H1 (cell line): ENCODE data around the gene SYTL5. TPM values are rescaled to one million over a fixed set of nuclear protein-coding genes. Genes with fewer than 3 reads are reported as not detected.

Source experiments
- CTCF ChIA-PET: fragments of 300-600 bp; sonication (Branson Sonifier 250); formaldehyde crosslinking; loops from one replicate; lab custom pipeline; 2021; ENCODE audit not compliant: partially characterized antibody; lab: Charles Lee
- POLR2A ChIA-PET: fragments of 300-600 bp; sonication (Branson Sonifier 250); formaldehyde crosslinking; loops from one replicate; lab custom pipeline; 2021; ENCODE audit warnings: inconsistent platforms; ENCODE audit not compliant: partially characterized antibody; lab: Charles Lee
- DNase-seq, 2 experiments: peaks; one replicate each; pipeline versions ENCODE4 v3.0.0 to v3.0.0-alpha.2; 2010 to 2022; ENCODE audit warnings: low spot score in 2 of 2, low read depth in 1 of 2, mixed read lengths in 1 of 2
- FAIRE-seq: peaks from 2 replicates; lab custom pipeline; 2011; peaks lifted over from hg19 to GRCh38; lab: Jason Lieb, UNC
- H2AFZ ChIP-seq: 2 replicates; pipeline ENCODE4 v1.8.1; 2012; ENCODE audit warnings: low read length, inconsistent platforms
- H2AK5ac ChIP-seq: 2 replicates; pipeline ENCODE4 v1.6.1; 2013; ENCODE audit warnings: low read depth, low read length
- H2BK120ac ChIP-seq: replicated peaks from 2 replicates; pipeline ENCODE3; 2013; ENCODE audit warnings: low read depth, low read length, inconsistent platforms
- H2BK12ac ChIP-seq: 2 replicates; pipeline ENCODE4 v1.6.1; 2013; ENCODE audit warnings: low read depth, low read length
- H2BK15ac ChIP-seq: 2 replicates; pipeline ENCODE4 v1.6.1; 2013; ENCODE audit warnings: low read length
- H2BK20ac ChIP-seq: 2 replicates; pipeline ENCODE4 v1.6.1; 2013; ENCODE audit warnings: low read length
- H2BK5ac ChIP-seq: 2 replicates; pipeline ENCODE4 v1.6.1; 2013; ENCODE audit warnings: low read depth, low read length
- H3K14ac ChIP-seq: 2 replicates; pipeline ENCODE4 v1.6.1; 2013; ENCODE audit warnings: inconsistent platforms; ENCODE audit not compliant: insufficient read length
- H3K18ac ChIP-seq: 2 replicates; pipeline ENCODE4 v1.6.1; 2013; ENCODE audit warnings: low read length; ENCODE audit errors: extremely low read depth
- H3K23ac ChIP-seq: 2 replicates; pipeline ENCODE4 v1.6.1; 2013; ENCODE audit warnings: inconsistent platforms; ENCODE audit not compliant: insufficient read length
- H3K23me2 ChIP-seq: 2 replicates; pipeline ENCODE4 v1.6.1; 2013; ENCODE audit warnings: low read depth, low read length
- H3K27ac ChIP-seq: 2 replicates; pipeline ENCODE4 v1.6.1; 2011; ENCODE audit warnings: low read depth, low read length, inconsistent platforms
- H3K27me3 ChIP-seq, 4 experiments: replicated peaks in 1 of 4; 1 replicate in 1 of 4; 2 replicates in 3 of 4; pipeline versions ENCODE4 v1.6.1 to v1.8.1; 2011 to 2013; ENCODE audit warnings: low read length in 3 of 4, mild to moderate bottlenecking in 3 of 4, inconsistent platforms in 2 of 4, mixed read lengths in 2 of 4, moderate library complexity in 1 of 4; ENCODE audit not compliant: control insufficient read depth in 3 of 4, insufficient read depth in 3 of 4; ENCODE audit errors: extremely low read depth in 1 of 4
- H3K36me3 ChIP-seq, 4 experiments: 2 replicates each; pipeline versions ENCODE4 v1.6.1 to v1.8.1; 2011 to 2013; ENCODE audit warnings: mild to moderate bottlenecking in 4 of 4, low read length in 3 of 4, moderate library complexity in 2 of 4, control low read depth in 1 of 4, inconsistent platforms in 1 of 4; ENCODE audit not compliant: insufficient read depth in 4 of 4, control insufficient read depth in 2 of 4
- H3K4ac ChIP-seq: replicated peaks from 2 replicates; pipeline ENCODE3; 2013; ENCODE audit warnings: low read length, low read depth, mixed read lengths, inconsistent platforms; ENCODE audit not compliant: insufficient read length
- H3K4me1 ChIP-seq, 4 experiments: replicated peaks in 1 of 4; 1 replicate in 1 of 4; 2 replicates in 3 of 4; pipeline versions ENCODE4 v1.6.1 to v1.8.1; 2011 to 2013; ENCODE audit warnings: low read length in 3 of 4, inconsistent platforms in 2 of 4, mixed read lengths in 1 of 4; ENCODE audit not compliant: insufficient read depth in 4 of 4, control insufficient read depth in 3 of 4
- H3K4me2 ChIP-seq, 2 experiments: 2 replicates each; pipeline versions ENCODE4 v1.6.1 to v1.8.1; 2011 to 2013; ENCODE audit warnings: low read depth in 2 of 2, low read length in 2 of 2, control low read depth in 1 of 2, inconsistent platforms in 1 of 2, mild to moderate bottlenecking in 1 of 2; ENCODE audit not compliant: insufficient read depth in 1 of 2
- H3K4me3 ChIP-seq, 4 experiments: fragments of 200-600, 300-600 bp in 1 of 4; sonication (generic), shearing (Covaris generic), sonication (Bioruptor Twin) in 1 of 4; 2 replicates each; pipeline versions ENCODE4 v1.5.1 to v1.8.1; 2011 to 2016; ENCODE audit warnings: low read length in 4 of 4, low read depth in 3 of 4, control low read depth in 2 of 4, inconsistent platforms in 2 of 4, mild to moderate bottlenecking in 2 of 4, mixed read lengths in 1 of 4, moderate library complexity in 1 of 4; ENCODE audit not compliant: insufficient read depth in 2 of 4; ENCODE audit errors: extremely low read depth in 1 of 4
- H3K56ac ChIP-seq: replicated peaks from 2 replicates; pipeline ENCODE3; 2013; ENCODE audit warnings: low read depth, mild to moderate bottlenecking, mixed read lengths, low read length, inconsistent platforms; ENCODE audit not compliant: insufficient read length
- H3K79me1 ChIP-seq: 2 replicates; pipeline ENCODE4 v1.6.1; 2013; ENCODE audit warnings: low read depth, low read length, control low read depth
- H3K79me2 ChIP-seq, 2 experiments: 2 replicates each; pipeline versions ENCODE4 v1.6.1 to v1.8.1; 2012 to 2013; ENCODE audit warnings: low read length in 2 of 2, mild to moderate bottlenecking in 2 of 2, inconsistent platforms in 1 of 2; ENCODE audit not compliant: insufficient read depth in 2 of 2, control insufficient read depth in 1 of 2
- H3K9ac ChIP-seq, 4 experiments: replicated peaks in 1 of 4; 1 replicate in 1 of 4; 2 replicates in 3 of 4; pipeline versions ENCODE4 v1.6.1 to v1.8.1; 2011 to 2013; ENCODE audit warnings: low read depth in 3 of 4, low read length in 3 of 4, control low read depth in 2 of 4, mild to moderate bottlenecking in 2 of 4, moderate library complexity in 2 of 4, inconsistent platforms in 1 of 4; ENCODE audit errors: extremely low read depth in 1 of 4
- H3K9me3 ChIP-seq, 2 experiments: 2 replicates each; pipeline versions ENCODE4 v1.6.1 to v1.8.1; 2012 to 2013; ENCODE audit warnings: mild to moderate bottlenecking in 2 of 2, moderate library complexity in 2 of 2, control low read depth in 1 of 2, inconsistent platforms in 1 of 2, low read depth in 1 of 2, low read length in 1 of 2, mixed read lengths in 1 of 2; ENCODE audit not compliant: insufficient read depth in 2 of 2
- H4K20me1 ChIP-seq, 2 experiments: replicated peaks in 1 of 2; 2 replicates each; pipeline versions ENCODE3 to v1.8.1; 2011 to 2013; ENCODE audit warnings: inconsistent platforms in 2 of 2, low read length in 2 of 2, mild to moderate bottlenecking in 1 of 2; ENCODE audit not compliant: insufficient read depth in 2 of 2, control insufficient read depth in 1 of 2
- H4K5ac ChIP-seq: 2 replicates; pipeline ENCODE4 v1.6.1; 2013; ENCODE audit warnings: low read length, low read depth, mixed read lengths, inconsistent platforms; ENCODE audit not compliant: insufficient read length
- H4K8ac ChIP-seq: 2 replicates; pipeline ENCODE4 v1.8.0; 2013; ENCODE audit warnings: mild to moderate bottlenecking, moderate library complexity, low read length, inconsistent platforms; ENCODE audit not compliant: insufficient read depth; ENCODE audit errors: extremely low read depth
- H4K91ac ChIP-seq: replicated peaks from 2 replicates; pipeline ENCODE3; 2013; ENCODE audit warnings: low read length, mixed read lengths, inconsistent platforms; ENCODE audit not compliant: insufficient read length
- KDM1A ChIP-seq: fragments of 200-600, 300-600 bp; sonication (generic); IDR thresholded peaks from 2 replicates; pipeline ENCODE4 v1.7.1; 2016; ENCODE audit warnings: mild to moderate bottlenecking, low read length, borderline replicate concordance
- KDM5A ChIP-seq: fragments of 200-600 bp; IDR thresholded peaks from 2 replicates; pipeline ENCODE4 v1.7.1; 2012; ENCODE audit warnings: mild to moderate bottlenecking, low read length, inconsistent platforms, mixed read lengths
- NRF1 ChIP-seq: IDR thresholded peaks from 2 replicates; pipeline ENCODE4 v1.6.1; 2011; ENCODE audit warnings: mild to moderate bottlenecking, low read depth, low read length, improper control_type of control experiment
- RXRA ChIP-seq: IDR thresholded peaks from 2 replicates; pipeline ENCODE4 v1.6.1; 2011; ENCODE audit warnings: low read depth, mild to moderate bottlenecking, low read length, moderate library complexity; ENCODE audit not compliant: insufficient read depth
- SIRT6 ChIP-seq: IDR thresholded peaks from one replicate; pipeline ENCODE4 v1.7.1; 2012; ENCODE audit warnings: low read length, inconsistent platforms
- SP4 ChIP-seq: IDR thresholded peaks from 2 replicates; pipeline ENCODE4 v1.6.1; 2012; ENCODE audit warnings: low read length, inconsistent platforms
- WGBS, 2 experiments: shearing (Covaris generic) in 1 of 2; methylation state at CpG; one replicate each; pipeline versions ENCODE4 v1.1.6 to v1.1.7; 2013 to 2015; ENCODE audit warnings: low lambda C conversion rate in 2 of 2, mixed read lengths in 2 of 2, inconsistent platforms in 1 of 2, low coverage in 1 of 2, missing lambda C conversion rate in 1 of 2; ENCODE audit not compliant: insufficient replicate concordance in 2 of 2, insufficient coverage in 1 of 2, insufficient read length in 1 of 2; ENCODE audit errors: extremely low coverage in 1 of 2, missing lambda C conversion rate in 1 of 2; 5-methylcytosine and 5-hydroxymethylcytosine counted together
- polyA plus RNA-seq, 7 experiments: library from polyadenylated mRNA; depleted of rRNA in 3 of 7; stranded (reverse) in 5 of 7; unstranded in 2 of 7; fragments of >200 nt in 5 of 7; fragments of 200-250 nt in 2 of 7; gene quantifications; 1 replicate in 5 of 7; 2 replicates in 1 of 7; 4 replicates in 1 of 7; pipeline versions ENCODE4 v1.2.1 to v1.2.3, GENCODE V29; 2011 to 2013; ENCODE audit warnings: missing spikeins in 2 of 7, mixed read lengths in 2 of 7
- total RNA-seq: library from RNA; stranded (reverse); fragmentation: NEBNext Ultra II Directional; extraction: Animal tissue kit (Norgen Biotek cat#: 25700); gene quantifications from 2 replicates; pipeline ENCODE4 v1.2.1, GENCODE V29; 2021

SYTL5 gene
- total and polyA plus RNA-seq, 2 of the 8 experiments (the other 6 are each of a cell fraction or from before 2014, with no cell fraction given) = 0.15 to 0.52 TPM

DNA sequence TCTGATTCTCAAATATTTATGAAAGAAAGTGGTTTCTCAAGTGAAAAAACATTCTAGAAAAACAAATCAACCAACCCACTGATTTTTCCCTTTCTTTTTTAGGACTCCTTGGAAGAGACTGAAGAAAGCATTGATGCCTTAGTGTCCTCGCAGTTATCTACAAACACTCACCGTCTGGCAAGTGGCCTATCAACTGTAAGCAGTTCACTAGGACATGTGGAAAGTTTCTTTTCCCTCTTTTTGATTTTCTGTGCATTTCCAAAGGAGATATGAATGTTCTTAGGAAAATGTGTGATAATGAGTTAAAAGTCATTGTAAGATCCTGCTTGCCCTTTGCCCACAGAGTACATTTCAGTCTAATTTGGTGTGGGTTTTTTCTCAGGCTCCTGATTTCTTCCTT, 95.9 kb downstream of the SYTL5 start:
- 100% methylated on average over 2 of the region's 2 CpGs; no CpG with 5 or more reads in 1 of the 2 experiments for WGBS, 2 experiments
- H4K8ac ChIP-seq = no peak overlapping the region
- H3K4me2 ChIP-seq = no peak overlapping the region
- no peak overlapping the region for H3K56ac ChIP-seq
- TF ChIP-seq KDM5A (no peak), RXRA (no peak), SP4 (no peak), KDM1A (no peak), NRF1 (no peak), SIRT6 (no peak)
- H3K9me3 ChIP-seq = no peaks in the 10 kb centered on the region
- no peak overlapping the region for H2AK5ac ChIP-seq
- H3K4me1 ChIP-seq = no peaks in the 10 kb centered on the region
- POLR2A ChIA-PET = no interaction called here
- FAIRE-seq = no peak
- H3K36me3 ChIP-seq = no peaks in the 10 kb centered on the region
- H3K27ac ChIP-seq = no peak overlapping the region
- no peaks in the 10 kb centered on the region for H4K20me1 ChIP-seq
- H2BK15ac ChIP-seq = no peak overlapping the region
- no peak overlapping the region for H2BK5ac ChIP-seq
- H4K5ac ChIP-seq = no peak overlapping the region
- H3K9ac ChIP-seq = no peak overlapping the region
- no peak overlapping the region for H4K91ac ChIP-seq
- H3K23ac ChIP-seq = no peak overlapping the region
- no peak overlapping the region for H2AFZ ChIP-seq
- CTCF ChIA-PET = interaction anchor here (1.9 kb wide), 1 partner anchor 10 kb away, joined by 4 read pairs; no protein-coding TSS in a partner anchor
- H3K4ac ChIP-seq = no peak overlapping the region
- no peak overlapping the region for H3K4me3 ChIP-seq
- no peaks in the 10 kb centered on the region for H3K79me1 ChIP-seq
- H3K27me3 ChIP-seq = no peaks in the 10 kb centered on the region
- H2BK120ac ChIP-seq = no peak overlapping the region
- no peak overlapping the region for H2BK12ac ChIP-seq
- no peak for DNase-seq
- no peak overlapping the region for H2BK20ac ChIP-seq
- H3K18ac ChIP-seq = no peak overlapping the region
- no peaks in the 10 kb centered on the region for H3K79me2 ChIP-seq
- H3K23me2 ChIP-seq = no peaks in the 10 kb centered on the region
- H3K14ac ChIP-seq = no peak overlapping the region
